Measurements from ENCODE around the gene TCF4.

GRCh38 chr18:55503167-55503820, 84.7 kb downstream of the TCF4 start:
- TF ChIP-seq POLR2A (IDR thresholded peaks at IDR 0.05): no peak
- TF ChIP-seq, protein P1, sequence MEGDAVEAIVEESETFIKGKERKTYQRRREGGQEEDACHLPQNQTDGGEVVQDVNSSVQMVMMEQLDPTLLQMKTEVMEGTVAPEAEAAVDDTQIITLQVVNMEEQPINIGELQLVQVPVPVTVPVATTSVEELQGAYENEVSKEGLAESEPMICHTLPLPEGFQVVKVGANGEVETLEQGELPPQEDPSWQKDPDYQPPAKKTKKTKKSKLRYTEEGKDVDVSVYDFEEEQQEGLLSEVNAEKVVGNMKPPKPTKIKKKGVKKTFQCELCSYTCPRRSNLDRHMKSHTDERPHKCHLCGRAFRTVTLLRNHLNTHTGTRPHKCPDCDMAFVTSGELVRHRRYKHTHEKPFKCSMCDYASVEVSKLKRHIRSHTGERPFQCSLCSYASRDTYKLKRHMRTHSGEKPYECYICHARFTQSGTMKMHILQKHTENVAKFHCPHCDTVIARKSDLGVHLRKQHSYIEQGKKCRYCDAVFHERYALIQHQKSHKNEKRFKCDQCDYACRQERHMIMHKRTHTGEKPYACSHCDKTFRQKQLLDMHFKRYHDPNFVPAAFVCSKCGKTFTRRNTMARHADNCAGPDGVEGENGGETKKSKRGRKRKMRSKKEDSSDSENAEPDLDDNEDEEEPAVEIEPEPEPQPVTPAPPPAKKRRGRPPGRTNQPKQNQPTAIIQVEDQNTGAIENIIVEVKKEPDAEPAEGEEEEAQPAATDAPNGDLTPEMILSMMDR (IDR thresholded peaks at IDR 0.05): no peak
- no peak for TF ChIP-seq EP300 (IDR thresholded peaks at IDR 0.05)

Measured in stomach (tissue), 4 donors.